ENCODE measurements around the gene NAV2. TPM values are rescaled to one million over a fixed set of nuclear protein-coding genes. Genes with fewer than 3 reads are reported as not detected.

Gene NAV2
- polyA plus RNA-seq, 3 donors, result not detected

- H3K79me2 ChIP-seq (ENCODE audit: insufficient read depth, low read length), result no peaks in the 10 kb centered on the region
- H3K27me3 ChIP-seq (ENCODE audit: control insufficient read depth in 2 of 2, insufficient read depth in 2 of 2, low read length in 2 of 2), result no peaks in the 10 kb centered on the region
- H3K9me3 Mint-ChIP-seq, result no peaks in the 10 kb centered on the region
- no peaks in the 10 kb centered on the region for H3K36me3 Mint-ChIP-seq
- 96% methylated on average over 7 of the region's 7 CpGs for WGBS (ENCODE audit: insufficient coverage)
- H3K9me3 ChIP-seq (replicated peaks in 1 of 2; ENCODE audit: control insufficient read depth in 1 of 2, insufficient read depth in 1 of 2, low read length in 2 of 2), result no peaks in the 10 kb centered on the region
- intact Hi-C loops (cut with micrococcal nuclease), result no loop called here
- H2AFZ ChIP-seq (ENCODE audit: insufficient read depth, low read depth, low read length, poor library complexity, severe bottlenecking), result no peak overlapping the region
- no peaks in the 10 kb centered on the region for H3K4me1 Mint-ChIP-seq
- H3K27ac Mint-ChIP-seq, result no peak overlapping the region
- no peak overlapping the region for H3K27ac ChIP-seq (ENCODE audit: low read depth in 1 of 2, low read length in 2 of 2)
- no peaks in the 10 kb centered on the region for H3K4me1 ChIP-seq (ENCODE audit: control insufficient read depth in 1 of 2, insufficient read depth in 2 of 2, low read length in 2 of 2)
- H3K4me2 ChIP-seq (replicated peaks; ENCODE audit: extremely low read depth, low read length, poor library complexity, severe bottlenecking), result no peak overlapping the region
- H3K9ac ChIP-seq (ENCODE audit: insufficient read depth, low read length, poor library complexity, severe bottlenecking), result no peak overlapping the region
- H3K36me3 ChIP-seq (replicated peaks in 1 of 2; ENCODE audit: control insufficient read depth in 1 of 2, insufficient read depth in 2 of 2, low read length in 2 of 2), result no peaks in the 10 kb centered on the region
- no peaks in the 10 kb centered on the region for H4K20me1 ChIP-seq (ENCODE audit: insufficient read depth, low read length)
- no peak overlapping the region for H3K4me3 Mint-ChIP-seq
- no peak for DNase-seq
- TF ChIP-seq, protein P1, sequence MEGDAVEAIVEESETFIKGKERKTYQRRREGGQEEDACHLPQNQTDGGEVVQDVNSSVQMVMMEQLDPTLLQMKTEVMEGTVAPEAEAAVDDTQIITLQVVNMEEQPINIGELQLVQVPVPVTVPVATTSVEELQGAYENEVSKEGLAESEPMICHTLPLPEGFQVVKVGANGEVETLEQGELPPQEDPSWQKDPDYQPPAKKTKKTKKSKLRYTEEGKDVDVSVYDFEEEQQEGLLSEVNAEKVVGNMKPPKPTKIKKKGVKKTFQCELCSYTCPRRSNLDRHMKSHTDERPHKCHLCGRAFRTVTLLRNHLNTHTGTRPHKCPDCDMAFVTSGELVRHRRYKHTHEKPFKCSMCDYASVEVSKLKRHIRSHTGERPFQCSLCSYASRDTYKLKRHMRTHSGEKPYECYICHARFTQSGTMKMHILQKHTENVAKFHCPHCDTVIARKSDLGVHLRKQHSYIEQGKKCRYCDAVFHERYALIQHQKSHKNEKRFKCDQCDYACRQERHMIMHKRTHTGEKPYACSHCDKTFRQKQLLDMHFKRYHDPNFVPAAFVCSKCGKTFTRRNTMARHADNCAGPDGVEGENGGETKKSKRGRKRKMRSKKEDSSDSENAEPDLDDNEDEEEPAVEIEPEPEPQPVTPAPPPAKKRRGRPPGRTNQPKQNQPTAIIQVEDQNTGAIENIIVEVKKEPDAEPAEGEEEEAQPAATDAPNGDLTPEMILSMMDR (IDR thresholded peaks at IDR 0.05), result no peak
- H3K27me3 Mint-ChIP-seq (ENCODE audit: low read depth in 3 of 3), result peaks cover 1 to 2% (median 1%) of the 10 kb centered on the region in 3 donors
- H3K4me3 ChIP-seq (replicated peaks in 1 of 3; ENCODE audit: low read depth in 2 of 3, low read length in 3 of 3), result no peak overlapping the region
Measured at GRCh38 chr11:19842505-19842904, 129.9 kb downstream of the NAV2 start.

DNA sequence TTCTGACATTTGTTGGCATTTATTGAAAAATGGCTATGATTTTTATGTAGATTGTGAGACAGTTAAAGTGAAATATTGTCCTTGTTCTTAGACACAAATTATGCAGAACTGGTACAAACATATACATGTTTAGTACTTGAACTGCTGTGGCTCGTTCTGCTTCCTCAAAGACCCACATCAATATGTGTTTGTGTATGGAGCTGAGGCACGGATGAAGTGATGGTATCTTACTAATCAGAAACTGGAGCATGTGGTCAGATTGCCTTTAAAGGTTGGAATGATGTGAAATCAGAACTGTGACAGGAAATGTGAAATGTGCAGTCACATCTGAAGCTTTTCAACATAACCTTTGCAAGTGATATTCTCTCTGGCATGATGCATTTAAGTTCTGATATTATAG lies 130.4 kb downstream of the NAV2 start:
- no CpG with 5 or more reads among the region's 2 CpGs for WGBS (ENCODE audit: insufficient coverage)
- no peak overlapping the region for H3K4me3 ChIP-seq (replicated peaks in 1 of 3; ENCODE audit: low read depth in 2 of 3, low read length in 3 of 3)
- no peaks in the 10 kb centered on the region for H3K9me3 ChIP-seq (replicated peaks in 1 of 2; ENCODE audit: control insufficient read depth in 1 of 2, insufficient read depth in 1 of 2, low read length in 2 of 2)
- no peaks in the 10 kb centered on the region for H3K36me3 ChIP-seq (replicated peaks in 1 of 2; ENCODE audit: control insufficient read depth in 1 of 2, insufficient read depth in 2 of 2, low read length in 2 of 2)
- Mint-ChIP-seq H3K4me1 (no peaks in the 10 kb centered on the region), H3K27ac (no peak overlapping the region), H3K36me3 (no peaks in the 10 kb centered on the region), H3K27me3 (ENCODE audit: low read depth in 3 of 3) (peaks cover 1 to 2% (median 1%) of the 10 kb centered on the region in 3 donors), H3K9me3 (no peaks in the 10 kb centered on the region), H3K4me3 (no peak overlapping the region)
- H3K4me1 ChIP-seq (ENCODE audit: control insufficient read depth in 1 of 2, insufficient read depth in 2 of 2, low read length in 2 of 2), result no peaks in the 10 kb centered on the region
- H2AFZ ChIP-seq (ENCODE audit: insufficient read depth, low read depth, low read length, poor library complexity, severe bottlenecking), result no peak overlapping the region
- H3K4me2 ChIP-seq (replicated peaks; ENCODE audit: extremely low read depth, low read length, poor library complexity, severe bottlenecking), result no peak overlapping the region
- no peak overlapping the region for H3K9ac ChIP-seq (ENCODE audit: insufficient read depth, low read length, poor library complexity, severe bottlenecking)
- no peaks in the 10 kb centered on the region for H3K27me3 ChIP-seq (ENCODE audit: control insufficient read depth in 2 of 2, insufficient read depth in 2 of 2, low read length in 2 of 2)
- DNase-seq, result no peak
- H4K20me1 ChIP-seq (ENCODE audit: insufficient read depth, low read length), result no peaks in the 10 kb centered on the region
- H3K27ac ChIP-seq (ENCODE audit: low read depth in 1 of 2, low read length in 2 of 2), result no peak overlapping the region
- TF ChIP-seq, protein P1 (IDR thresholded peaks at IDR 0.05), result no peak
- intact Hi-C loops (cut with micrococcal nuclease), result no loop called here
- no peaks in the 10 kb centered on the region for H3K79me2 ChIP-seq (ENCODE audit: insufficient read depth, low read length)

Measured in CD14-positive monocyte (primary cell).